ENCODE data around the gene IRF2BP2. TPM values are rescaled to one million over a fixed set of nuclear protein-coding genes. Genes with fewer than 3 reads are reported as not detected.
A peak's percentile ranks its signal among the peaks of the same experiment; 100 is the strongest.

IRF2BP2 gene
- total RNA-seq, 1 donor from 2014 or later, result 55.6 TPM

DNA sequence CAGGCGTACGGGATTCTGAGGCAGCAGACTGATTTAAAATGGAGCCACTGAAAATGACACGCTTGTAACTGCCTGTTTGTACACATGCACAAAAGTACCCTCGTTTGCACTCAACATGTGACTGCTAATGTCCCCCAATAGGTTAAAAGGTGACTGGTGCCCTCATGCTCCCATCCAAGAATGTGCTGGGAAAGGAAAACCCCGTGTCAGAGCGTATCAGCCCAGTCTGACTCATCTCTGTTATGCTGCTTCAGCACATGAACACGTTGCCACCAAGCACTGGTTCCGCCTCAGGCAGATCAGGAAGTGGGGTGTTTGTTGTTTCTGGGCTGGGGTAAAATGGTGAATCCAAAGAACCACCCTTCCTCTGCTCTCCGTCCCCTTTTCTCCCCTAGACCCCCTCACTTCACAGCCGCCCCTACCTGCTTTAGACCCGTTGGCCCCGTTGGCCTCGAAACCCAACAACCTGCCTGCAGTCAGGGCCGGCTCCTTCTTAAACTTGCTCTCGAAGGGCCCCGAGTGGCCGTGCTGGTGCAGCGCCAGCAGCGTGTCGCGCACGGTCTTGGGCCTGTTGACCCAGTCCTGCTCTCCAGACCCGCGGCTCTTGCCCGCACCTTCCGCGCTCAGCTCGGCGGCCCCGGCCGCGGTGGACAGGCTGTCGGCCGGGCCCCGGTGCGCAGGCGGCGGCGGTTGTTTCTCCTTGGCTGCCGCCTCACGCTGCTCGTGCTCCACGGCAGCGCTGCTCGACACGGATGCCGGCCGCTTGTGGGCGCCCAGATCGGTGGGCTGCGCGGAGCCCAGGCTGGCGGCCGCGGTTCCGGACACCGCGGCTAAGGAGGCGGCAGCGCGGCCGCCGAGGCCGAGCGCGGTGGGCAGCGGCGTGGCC lies 1.7 kb downstream of the IRF2BP2 start:
- TF ChIP-seq, protein P1, sequence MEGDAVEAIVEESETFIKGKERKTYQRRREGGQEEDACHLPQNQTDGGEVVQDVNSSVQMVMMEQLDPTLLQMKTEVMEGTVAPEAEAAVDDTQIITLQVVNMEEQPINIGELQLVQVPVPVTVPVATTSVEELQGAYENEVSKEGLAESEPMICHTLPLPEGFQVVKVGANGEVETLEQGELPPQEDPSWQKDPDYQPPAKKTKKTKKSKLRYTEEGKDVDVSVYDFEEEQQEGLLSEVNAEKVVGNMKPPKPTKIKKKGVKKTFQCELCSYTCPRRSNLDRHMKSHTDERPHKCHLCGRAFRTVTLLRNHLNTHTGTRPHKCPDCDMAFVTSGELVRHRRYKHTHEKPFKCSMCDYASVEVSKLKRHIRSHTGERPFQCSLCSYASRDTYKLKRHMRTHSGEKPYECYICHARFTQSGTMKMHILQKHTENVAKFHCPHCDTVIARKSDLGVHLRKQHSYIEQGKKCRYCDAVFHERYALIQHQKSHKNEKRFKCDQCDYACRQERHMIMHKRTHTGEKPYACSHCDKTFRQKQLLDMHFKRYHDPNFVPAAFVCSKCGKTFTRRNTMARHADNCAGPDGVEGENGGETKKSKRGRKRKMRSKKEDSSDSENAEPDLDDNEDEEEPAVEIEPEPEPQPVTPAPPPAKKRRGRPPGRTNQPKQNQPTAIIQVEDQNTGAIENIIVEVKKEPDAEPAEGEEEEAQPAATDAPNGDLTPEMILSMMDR (conservative IDR thresholded peaks at IDR 0.05), result peak; percentile 24
- Mint-ChIP-seq H3K27me3 (ENCODE audit: low read depth) (peaks cover 6% of the 10 kb centered on the region), H3K27ac (ENCODE audit: unreplicated experiment) (peak overlapping the region; percentile 92), H3K4me3 (peak overlapping the region; percentile 95), H3K4me1 (peaks cover 76% of the 10 kb centered on the region), H3K36me3 (ENCODE audit: low read depth) (peaks cover 7% of the 10 kb centered on the region), H3K9me3 (no peaks in the 10 kb centered on the region)
- peak; percentile 44 for DNase-seq (ENCODE audit: low read depth, low spot score)

DNA sequence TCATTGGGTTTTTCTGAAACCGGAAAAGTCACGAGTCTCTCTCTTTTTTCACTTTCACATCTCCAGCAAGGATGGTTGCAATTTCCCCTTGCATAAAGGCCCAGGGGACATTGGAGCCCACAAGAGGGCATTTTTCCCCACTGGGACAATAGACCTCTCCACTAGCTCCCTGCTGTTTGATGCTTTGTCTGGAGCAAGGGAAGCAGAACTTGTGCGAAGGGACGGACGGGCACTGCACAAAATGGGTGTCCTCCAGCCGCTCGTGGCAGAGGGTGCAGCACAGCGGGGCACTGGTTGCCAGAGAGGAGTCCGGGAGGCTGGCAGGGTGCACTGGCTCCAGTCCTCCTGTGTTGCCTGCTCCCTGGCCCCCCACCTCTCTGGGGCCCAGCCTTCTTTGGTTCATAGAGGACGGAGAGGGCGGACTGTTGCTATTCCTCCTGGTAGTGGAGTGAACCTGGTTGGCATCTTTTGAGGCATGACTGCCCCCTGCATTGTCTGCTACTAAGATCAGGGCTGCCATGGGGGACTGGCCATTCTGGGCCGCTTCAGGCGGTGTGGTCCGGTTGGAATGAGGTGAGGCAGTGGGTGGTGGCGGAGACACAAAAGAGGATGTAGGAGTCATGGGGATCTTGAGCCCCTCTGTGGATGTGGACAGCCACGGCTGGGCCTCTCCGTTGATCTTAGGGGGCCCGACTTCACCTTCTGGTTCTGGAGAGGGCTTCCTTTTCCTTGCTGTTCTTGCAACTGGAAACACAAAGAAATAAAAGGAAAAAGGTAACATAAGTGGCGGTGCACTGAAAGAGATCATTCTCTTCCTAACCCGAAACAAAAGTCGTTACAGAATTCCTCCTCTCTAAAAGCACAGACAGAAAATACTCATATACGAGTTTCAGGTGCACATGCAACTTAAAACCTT lies 2.6 kb downstream of the IRF2BP2 start:
- DNase-seq (ENCODE audit: low read depth, low spot score), result no peak
- Mint-ChIP-seq H3K27me3 (ENCODE audit: low read depth) (peaks cover 6% of the 10 kb centered on the region), H3K4me1 (peaks cover 76% of the 10 kb centered on the region), H3K27ac (ENCODE audit: unreplicated experiment) (peak overlapping the region; percentile 92), H3K36me3 (ENCODE audit: low read depth) (peaks cover 7% of the 10 kb centered on the region), H3K4me3 (peak overlapping the region; percentile 95), H3K9me3 (no peaks in the 10 kb centered on the region)
- TF ChIP-seq, protein P1 (conservative IDR thresholded peaks at IDR 0.05), result peak; percentile 41

DNA sequence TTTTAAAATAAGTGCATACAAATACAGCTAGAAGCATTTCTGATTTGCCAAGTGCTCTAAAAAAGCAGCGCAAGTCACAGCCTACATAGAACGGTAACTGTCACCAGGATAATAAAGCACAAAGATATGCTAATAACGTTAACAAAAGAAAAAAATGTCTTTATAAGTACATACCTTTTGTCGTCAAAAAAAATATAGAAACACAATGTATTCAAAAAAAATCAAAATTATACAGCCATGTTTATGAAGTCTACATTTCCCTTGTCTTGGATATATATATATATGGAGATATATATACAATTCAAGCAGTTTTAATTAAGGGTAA lies 3.2 kb downstream of the IRF2BP2 start:
- no peak for DNase-seq (ENCODE audit: low read depth, low spot score)
- H3K4me1 Mint-ChIP-seq, result peaks cover 76% of the 10 kb centered on the region
- H3K9me3 Mint-ChIP-seq, result no peaks in the 10 kb centered on the region
- H3K36me3 Mint-ChIP-seq (ENCODE audit: low read depth), result peaks cover 7% of the 10 kb centered on the region
- H3K4me3 Mint-ChIP-seq, result peak overlapping the region; percentile 95
- no peak overlapping the region for H3K27ac Mint-ChIP-seq (ENCODE audit: unreplicated experiment)
- TF ChIP-seq, protein P1 (conservative IDR thresholded peaks at IDR 0.05), result no peak
- H3K27me3 Mint-ChIP-seq (ENCODE audit: low read depth), result peaks cover 6% of the 10 kb centered on the region

DNA sequence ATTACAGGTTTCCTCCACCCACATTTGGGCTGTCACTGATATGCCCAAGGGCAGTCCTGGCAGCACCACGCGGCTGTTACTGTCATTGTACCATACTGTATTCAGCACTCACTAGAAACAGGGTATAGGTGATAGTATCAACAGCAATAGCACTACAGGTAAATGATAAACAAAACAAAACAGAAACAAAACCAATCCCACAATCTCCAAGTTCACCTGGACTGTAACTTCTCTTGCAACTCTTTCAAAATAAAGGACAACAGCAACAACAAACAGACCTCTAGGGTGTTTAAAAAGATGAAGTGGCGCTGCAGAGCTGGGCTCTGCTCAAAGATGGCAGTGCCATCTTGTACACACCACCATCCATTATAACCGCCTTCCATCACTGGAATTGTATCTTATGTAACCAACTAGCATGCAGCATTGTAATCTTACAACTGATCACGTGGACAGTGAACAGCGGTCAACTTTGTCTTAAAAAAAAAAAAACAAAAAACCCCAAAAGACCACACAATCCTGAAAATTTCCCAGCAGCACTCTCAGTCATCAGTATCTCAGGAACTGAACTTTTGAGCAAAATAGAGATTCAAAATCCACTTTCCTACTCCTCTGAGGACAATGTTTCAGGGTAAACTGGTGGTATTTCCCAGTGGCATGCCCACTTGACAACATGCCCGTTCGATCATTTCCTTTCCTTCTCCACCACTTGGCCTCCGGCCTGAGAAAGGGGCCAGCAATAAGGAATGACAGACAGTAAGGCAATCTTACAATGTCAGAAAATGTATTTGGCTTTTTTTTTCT lies 3.8 kb downstream of the IRF2BP2 start:
- peak overlapping the region; percentile 92 for H3K27ac Mint-ChIP-seq (ENCODE audit: unreplicated experiment)
- peaks cover 76% of the 10 kb centered on the region for H3K4me1 Mint-ChIP-seq
- H3K9me3 Mint-ChIP-seq, result no peaks in the 10 kb centered on the region
- peaks cover 6% of the 10 kb centered on the region for H3K27me3 Mint-ChIP-seq (ENCODE audit: low read depth)
- peak overlapping the region; percentile 95 for H3K4me3 Mint-ChIP-seq
- TF ChIP-seq, protein P1 (conservative IDR thresholded peaks at IDR 0.05), result peak; percentile 15
- H3K36me3 Mint-ChIP-seq (ENCODE audit: low read depth), result peaks cover 7% of the 10 kb centered on the region
- DNase-seq (ENCODE audit: low read depth, low spot score), result no peak

DNA sequence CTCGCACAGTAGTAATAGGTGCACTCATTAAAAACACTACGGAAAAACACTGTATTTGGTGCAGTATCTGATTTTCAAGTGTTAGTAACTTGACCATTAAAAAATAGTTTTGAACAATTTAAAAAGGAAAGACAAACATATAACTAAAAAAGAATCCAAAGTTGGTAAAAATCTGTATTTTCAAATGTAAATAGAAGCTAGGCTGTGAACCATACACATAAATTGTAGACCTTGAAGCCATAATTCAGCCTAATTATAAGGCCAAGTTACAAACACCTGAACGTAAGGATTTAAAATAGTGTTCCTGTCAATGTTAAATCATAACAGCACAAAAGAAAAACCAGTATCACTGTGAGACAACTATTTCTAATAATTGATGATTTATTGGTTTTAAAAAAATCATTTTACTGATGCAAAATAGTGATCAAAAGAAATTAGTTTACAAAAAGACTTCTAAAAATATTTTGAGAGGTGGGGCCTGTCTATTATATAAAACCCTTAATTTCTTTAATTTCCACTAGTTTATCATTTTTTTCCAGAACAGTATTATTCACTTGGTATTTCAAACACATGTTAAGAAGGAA lies 4.5 kb downstream of the IRF2BP2 start:
- no peak overlapping the region for H3K27ac Mint-ChIP-seq (ENCODE audit: unreplicated experiment)
- H3K36me3 Mint-ChIP-seq (ENCODE audit: low read depth), result peaks cover 7% of the 10 kb centered on the region
- no peak for DNase-seq (ENCODE audit: low read depth, low spot score)
- peak overlapping the region; percentile 95 for H3K4me3 Mint-ChIP-seq
- H3K27me3 Mint-ChIP-seq (ENCODE audit: low read depth), result peaks cover 5% of the 10 kb centered on the region
- TF ChIP-seq, protein P1 (conservative IDR thresholded peaks at IDR 0.05), result no peak
- H3K4me1 Mint-ChIP-seq, result peaks cover 79% of the 10 kb centered on the region
- H3K9me3 Mint-ChIP-seq, result no peaks in the 10 kb centered on the region

Data from neural crest cell (in vitro differentiated cells).